ENCODE measurements around the gene LUC7L.
"Not testable (repeated sequence)": the region's sequence is repeated elsewhere in the genome, so short reads cannot be mapped to it uniquely, and the experiment has no call there.

The LUC7L gene

GRCh38 chr16:164134-164823 is 65.0 kb downstream of the LUC7L start:
- not testable (repeated sequence) for DNase-seq

- DNase-seq, result not testable (repeated sequence)
Measured at GRCh38 chr16:163696-164095, 65.6 kb downstream of the LUC7L start.

- not testable (repeated sequence) for DNase-seq
Measured at GRCh38 chr16:163139-163538, 66.1 kb downstream of the LUC7L start.

- no peak for DNase-seq
Measured at GRCh38 chr16:162271-162991, 66.8 kb downstream of the LUC7L start.

- no peak for DNase-seq
Measured at GRCh38 chr16:160691-161190, 68.5 kb downstream of the LUC7L start.

- not testable (repeated sequence) for DNase-seq
Measured at GRCh38 chr16:160242-160641, 69.0 kb downstream of the LUC7L start.

GRCh38 chr16:159136-159849 is 70.0 kb downstream of the LUC7L start:
- DNase-seq, result no peak

GRCh38 chr16:155031-155398 is 74.2 kb downstream of the LUC7L start:
- no peak for DNase-seq

- peak; percentile 7 for DNase-seq
Measured at GRCh38 chr16:154217-155030, 74.8 kb downstream of the LUC7L start.

- not testable (repeated sequence) for DNase-seq
Measured at GRCh38 chr16:153550-154216, 75.6 kb downstream of the LUC7L start.

- DNase-seq, result not testable (repeated sequence)
Measured at GRCh38 chr16:153129-153521, 76.1 kb downstream of the LUC7L start.

- no peak for DNase-seq
Measured at GRCh38 chr16:152141-153128, 76.8 kb downstream of the LUC7L start, which contains the start of gene HBZ. Gene HBZ, plus strand, starts transcription at chr16:152644. Its CDS starts 266 bp downstream, at chr16:152910.

GRCh38 chr16:149024-149660 is 80.1 kb downstream of the LUC7L start:
- no peak for DNase-seq

GRCh38 chr16:146646-147045 is 82.6 kb downstream of the LUC7L start:
- no peak for DNase-seq

GRCh38 chr16:144797-145252 is 84.4 kb downstream of the LUC7L start:
- DNase-seq, result no peak

- no peak for DNase-seq
Measured at GRCh38 chr16:143456-143855, 85.8 kb downstream of the LUC7L start.

GRCh38 chr16:143047-143446 is 86.2 kb downstream of the LUC7L start:
- no peak for DNase-seq

- DNase-seq, result no peak
Measured at GRCh38 chr16:142405-142967, 86.8 kb downstream of the LUC7L start.

- DNase-seq, result no peak
Measured at GRCh38 chr16:140175-140857, 88.9 kb downstream of the LUC7L start.
